Smooth muscle cell (in vitro differentiated cells): ENCODE results near the gene RPS6KA2. TPM values are rescaled to one million over a fixed set of nuclear protein-coding genes. Genes with fewer than 3 reads are reported as not detected.

ENCODE experiments used
- DNase-seq: peaks from one replicate; lab custom pipeline; 2025; ENCODE audit not compliant: unreplicated experiment; lab: John Stamatoyannopoulos, UW
- H2AFZ ChIP-seq: fragments of 200-600 bp; sonication (generic); 2 replicates; pipeline ENCODE4 v1.6.0; 2016; ENCODE audit warnings: antibody characterized with exemption, low read depth, mild to moderate bottlenecking
- H3F3A ChIP-seq: fragments of 200-600 bp; sonication (generic); 2 replicates; pipeline ENCODE4 v1.6.0; 2017; ENCODE audit warnings: antibody characterized with exemption, low read depth
- H3K27ac ChIP-seq: fragments of 200-600 bp; sonication (generic); 2 replicates; pipeline ENCODE4 v1.5.1; 2016; ENCODE audit warnings: low read depth, mild to moderate bottlenecking
- H3K27me3 ChIP-seq: fragments of 200-600 bp; sonication (generic); 2 replicates; pipeline ENCODE4 v1.6.1; 2016; ENCODE audit warnings: low read depth, mild to moderate bottlenecking
- H3K36me3 ChIP-seq: fragments of 200-600 bp; sonication (generic); 2 replicates; pipeline ENCODE4 v1.5.1; 2016; ENCODE audit warnings: low read depth
- H3K4me1 ChIP-seq: fragments of 200-600 bp; sonication (generic); 2 replicates; pipeline ENCODE4 v1.5.1; 2016; ENCODE audit warnings: low read depth
- H3K4me2 ChIP-seq: fragments of 200-600 bp; sonication (generic); 2 replicates; pipeline ENCODE4 v1.6.0; 2016; ENCODE audit warnings: mild to moderate bottlenecking
- H3K4me3 ChIP-seq: fragments of 200-600 bp; sonication (generic); 2 replicates; pipeline ENCODE4 v1.5.1; 2016; ENCODE audit warnings: mild to moderate bottlenecking
- H3K79me2 ChIP-seq: fragments of 200-600 bp; sonication (generic); 2 replicates; pipeline ENCODE4 v1.6.0; 2016; ENCODE audit warnings: low read depth, mild to moderate bottlenecking
- H3K9ac ChIP-seq: fragments of 200-600 bp; sonication (generic); 2 replicates; pipeline ENCODE4 v1.6.0; 2016; ENCODE audit warnings: low read depth
- H3K9me3 ChIP-seq: fragments of 200-600 bp; sonication (generic); replicated peaks from 2 replicates; pipeline ENCODE4 v1.5.1; 2016; ENCODE audit warnings: low read depth
- H4K20me1 ChIP-seq: fragments of 200-600 bp; sonication (generic); 2 replicates; pipeline ENCODE4 v1.6.0; 2016; ENCODE audit warnings: low read depth
- CTCF ChIP-seq: fragments of 200-600 bp; sonication (generic); IDR thresholded peaks from 2 replicates; pipeline ENCODE4 v1.5.1; 2017; ENCODE audit warnings: borderline replicate concordance, mild to moderate bottlenecking, antibody characterized with exemption; ENCODE audit not compliant: insufficient read depth, poor library complexity, severe bottlenecking
- WGBS: methylation state at CpG from one replicate; pipeline ENCODE4 v1.1.7; 2016; ENCODE audit warnings: low lambda C conversion rate; 5-methylcytosine and 5-hydroxymethylcytosine counted together
- polyA plus RNA-seq: library from polyadenylated mRNA; unstranded; fragments of >200 nt; fragmentation: Nextera tagmentation; extraction: Ambion mirVana; gene quantifications from 2 replicates; pipeline ENCODE4 v1.2.1, GENCODE V29; 2016
- total RNA-seq: library from RNA; depleted of rRNA; stranded (reverse); fragments of >200 nt; gene quantifications from 2 replicates; pipeline ENCODE4 v1.2.3, GENCODE V29; 2014

Gene RPS6KA2
- total and polyA plus RNA-seq, 2 experiments from 2014 or later = 7.8 to 10.4 TPM

- Histone ChIP-seq H3K9ac (no peak overlapping the region), H3K4me1 (no peaks in the 10 kb centered on the region), H3K36me3 (no peaks in the 10 kb centered on the region), H3K4me3 (no peak overlapping the region), H3K4me2 (no peak overlapping the region), H3F3A (no peaks in the 10 kb centered on the region), H3K27ac (no peak overlapping the region), H3K27me3 (no peaks in the 10 kb centered on the region), H3K9me3 (no peaks in the 10 kb centered on the region), H3K79me2 (no peaks in the 10 kb centered on the region), H4K20me1 (no peaks in the 10 kb centered on the region), H2AFZ (no peak overlapping the region)
- no peak for DNase-seq
- TF ChIP-seq CTCF = no peak
- 82% methylated on average over 11 of the region's 11 CpGs for WGBS
These were observed 186.9 kb downstream of the RPS6KA2 start for GRCh38 chr6:166440106-166440505.

GRCh38 chr6:166439366-166440091 is 187.5 kb downstream of the RPS6KA2 start:
- no peak overlapping the region for H3K4me3 ChIP-seq
- no peaks in the 10 kb centered on the region for H3K9me3 ChIP-seq
- no peaks in the 10 kb centered on the region for H4K20me1 ChIP-seq
- no peak overlapping the region for H3K27ac ChIP-seq
- DNase-seq = no peak
- H3F3A ChIP-seq = no peaks in the 10 kb centered on the region
- H3K4me2 ChIP-seq = no peak overlapping the region
- H3K36me3 ChIP-seq = no peaks in the 10 kb centered on the region
- H3K9ac ChIP-seq = no peak overlapping the region
- H2AFZ ChIP-seq = no peak overlapping the region
- TF ChIP-seq CTCF = no peak
- no peaks in the 10 kb centered on the region for H3K27me3 ChIP-seq
- whole genome bisulfite sequencing = 88% methylated on average over 10 of the region's 10 CpGs
- H3K79me2 ChIP-seq = no peaks in the 10 kb centered on the region
- no peaks in the 10 kb centered on the region for H3K4me1 ChIP-seq

- Histone ChIP-seq H4K20me1 (no peaks in the 10 kb centered on the region), H3K79me2 (no peaks in the 10 kb centered on the region), H3K27me3 (no peaks in the 10 kb centered on the region), H3K4me2 (no peak overlapping the region), H3K9me3 (no peaks in the 10 kb centered on the region), H2AFZ (no peak overlapping the region), H3K9ac (no peak overlapping the region), H3K36me3 (no peaks in the 10 kb centered on the region), H3F3A (no peaks in the 10 kb centered on the region), H3K4me3 (no peak overlapping the region), H3K27ac (no peak overlapping the region), H3K4me1 (no peaks in the 10 kb centered on the region)
- no peak for DNase-seq
- TF ChIP-seq CTCF = no peak
- 95% methylated on average over 16 of the region's 16 CpGs for WGBS
These were observed 188.7 kb downstream of the RPS6KA2 start for GRCh38 chr6:166438211-166438861.
